Retina (tissue), 1 donor: ENCODE results near the gene REG1B.

Experiments
- DNase-seq: peaks from one replicate; pipeline ENCODE4 v3.0.0-alpha.2; 2016

REG1B gene

GRCh38 chr2:79087785-79088364, at the start of gene REG1B:
Gene REG1B, minus strand, starts transcription at chr2:79087993. Its CDS starts 381 bp downstream, at chr2:79087612.
- no peak for DNase-seq

- DNase-seq, result no peak
These were observed 43.9 kb upstream of the REG1B start for GRCh38 chr2:79131687-79132086.

GRCh38 chr2:79129804-79130203, 42.0 kb upstream of the REG1B start:
- no peak for DNase-seq

- DNase-seq, result no peak
These were observed 41.5 kb upstream of the REG1B start for GRCh38 chr2:79129260-79129659.

GRCh38 chr2:79128406-79128805, 40.6 kb upstream of the REG1B start:
- no peak for DNase-seq

- DNase-seq, result no peak
These were observed 37.9 kb upstream of the REG1B start for GRCh38 chr2:79125721-79125985.

- no peak for DNase-seq
These were observed 37.3 kb upstream of the REG1B start for GRCh38 chr2:79124907-79125720.

GRCh38 chr2:79122676-79123075, 34.9 kb upstream of the REG1B start:
- no peak for DNase-seq

- no peak for DNase-seq
These were observed 32.5 kb upstream of the REG1B start, which contains the start of gene REG1A for GRCh38 chr2:79120194-79120713. Gene REG1A, plus strand, starts transcription at chr2:79120488. Its CDS starts 374 bp downstream, at chr2:79120862.

- DNase-seq, result no peak
These were observed 29.5 kb upstream of the REG1B start for GRCh38 chr2:79116997-79117928.

GRCh38 chr2:79114797-79115494, 27.2 kb upstream of the REG1B start:
- DNase-seq, result no peak

- no peak for DNase-seq
These were observed 24.5 kb upstream of the REG1B start for GRCh38 chr2:79112269-79112668.

GRCh38 chr2:79105259-79105658, 17.5 kb upstream of the REG1B start:
- DNase-seq, result no peak

GRCh38 chr2:79103214-79103613, 15.4 kb upstream of the REG1B start:
- no peak for DNase-seq

- no peak for DNase-seq
These were observed 13.2 kb upstream of the REG1B start for GRCh38 chr2:79101024-79101423.

- no peak for DNase-seq
These were observed 12.5 kb upstream of the REG1B start for GRCh38 chr2:79100285-79100684.

GRCh38 chr2:79099140-79099686, 11.4 kb upstream of the REG1B start:
- DNase-seq, result no peak

GRCh38 chr2:79097843-79098242, 10.1 kb upstream of the REG1B start:
- no peak for DNase-seq

GRCh38 chr2:79090693-79091092, 2.9 kb upstream of the REG1B start:
- DNase-seq, result no peak

- no peak for DNase-seq
These were observed 1.5 kb downstream of the REG1B start for GRCh38 chr2:79086255-79086654.

- DNase-seq, result no peak
These were observed 2.4 kb downstream of the REG1B start for GRCh38 chr2:79085382-79085781.

GRCh38 chr2:79084495-79085135, 3.2 kb downstream of the REG1B start:
- DNase-seq, result no peak
